Adrenal gland (tissue), 5 donors: Measurements from ENCODE around the gene TMCC3.

Experiments
- POLR2A ChIP-seq, 2 donors: fragments of 450-650 bp; IDR thresholded peaks; one replicate each; pipeline ENCODE4 v1.6.1; 2017; ENCODE audit warnings: antibody characterized with exemption in 2 of 2, mild to moderate bottlenecking in 2 of 2, moderate library complexity in 1 of 2
- TF ChIP-seq, protein P1 (sequence below), 6 experiments: fragments of 450-650 bp in 4 of 6; fragments of 200-600 bp in 2 of 6; sonication (generic) in 1 of 6; IDR thresholded peaks; 1 replicate in 5 of 6; 2 replicates in 1 of 6; pipeline versions ENCODE4 v1.5.1 to v1.8.0; 2016 to 2021; ENCODE audit warnings: antibody characterized with exemption in 6 of 6, mild to moderate bottlenecking in 2 of 6, moderate library complexity in 1 of 6
- donor health status: DM: no; HTN: no; CAD: no.

- no peak for TF ChIP-seq POLR2A (IDR thresholded peaks at IDR 0.05)
- TF ChIP-seq, protein P1, sequence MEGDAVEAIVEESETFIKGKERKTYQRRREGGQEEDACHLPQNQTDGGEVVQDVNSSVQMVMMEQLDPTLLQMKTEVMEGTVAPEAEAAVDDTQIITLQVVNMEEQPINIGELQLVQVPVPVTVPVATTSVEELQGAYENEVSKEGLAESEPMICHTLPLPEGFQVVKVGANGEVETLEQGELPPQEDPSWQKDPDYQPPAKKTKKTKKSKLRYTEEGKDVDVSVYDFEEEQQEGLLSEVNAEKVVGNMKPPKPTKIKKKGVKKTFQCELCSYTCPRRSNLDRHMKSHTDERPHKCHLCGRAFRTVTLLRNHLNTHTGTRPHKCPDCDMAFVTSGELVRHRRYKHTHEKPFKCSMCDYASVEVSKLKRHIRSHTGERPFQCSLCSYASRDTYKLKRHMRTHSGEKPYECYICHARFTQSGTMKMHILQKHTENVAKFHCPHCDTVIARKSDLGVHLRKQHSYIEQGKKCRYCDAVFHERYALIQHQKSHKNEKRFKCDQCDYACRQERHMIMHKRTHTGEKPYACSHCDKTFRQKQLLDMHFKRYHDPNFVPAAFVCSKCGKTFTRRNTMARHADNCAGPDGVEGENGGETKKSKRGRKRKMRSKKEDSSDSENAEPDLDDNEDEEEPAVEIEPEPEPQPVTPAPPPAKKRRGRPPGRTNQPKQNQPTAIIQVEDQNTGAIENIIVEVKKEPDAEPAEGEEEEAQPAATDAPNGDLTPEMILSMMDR (IDR thresholded peaks at IDR 0.05): no peak
Measured at GRCh38 chr12:94563286-94563685, 87.1 kb downstream of the TMCC3 start.
